Stomach smooth muscle (tissue), 2 donors: ENCODE data around the gene TYW1B.
"Not testable (repeated sequence)": the region's sequence is repeated elsewhere in the genome, so short reads cannot be mapped to it uniquely, and the experiment has no call there.

Source experiments
- H3K27ac ChIP-seq: one replicate; pipeline ENCODE4 v1.7.0; 2013; ENCODE audit warnings: mild to moderate bottlenecking, low read length, inconsistent platforms
- H3K27me3 ChIP-seq, 2 donors: one replicate each; pipeline ENCODE4 v1.7.0; 2013; ENCODE audit warnings: low read length in 2 of 2; ENCODE audit not compliant: insufficient read depth in 2 of 2, control insufficient read depth in 1 of 2
- H3K36me3 ChIP-seq, 2 donors: one replicate each; pipeline ENCODE4 v1.7.0; 2013; ENCODE audit warnings: low read length in 2 of 2; ENCODE audit not compliant: control insufficient read depth in 2 of 2, insufficient read depth in 2 of 2
- H3K4me1 ChIP-seq: one replicate; pipeline ENCODE4 v1.7.0; 2013; ENCODE audit warnings: low read length; ENCODE audit not compliant: control insufficient read depth, insufficient read depth
- H3K4me3 ChIP-seq, 2 donors: one replicate each; pipeline ENCODE4 v1.7.0; 2013; ENCODE audit warnings: low read length in 2 of 2
- H3K9ac ChIP-seq, 2 donors: one replicate each; pipeline ENCODE4 v1.7.0; 2013; ENCODE audit warnings: low read length in 2 of 2, mild to moderate bottlenecking in 1 of 2
- H3K9me3 ChIP-seq, 2 donors: one replicate each; pipeline ENCODE4 v1.7.0; 2013; ENCODE audit warnings: low read length in 2 of 2; ENCODE audit not compliant: control insufficient read depth in 2 of 2
- donor health status: healthy.
- donor health status: Pancreatic carcinoma.

Gene TYW1B

GRCh38 chr7:72753781-72754180 lies 74.2 kb downstream of the TYW1B start:
- peaks cover 0 to under 1% of the 10 kb centered on the region in 2 donors for H3K9me3 ChIP-seq
- H3K27me3 ChIP-seq, result no peaks in the 10 kb centered on the region
- H3K9ac ChIP-seq, result no peak overlapping the region
- no peak overlapping the region for H3K4me3 ChIP-seq
- H3K27ac ChIP-seq, result no peak overlapping the region
- H3K36me3 ChIP-seq, result peaks cover 0 to 2% of the 10 kb centered on the region in 2 donors
- no peaks in the 10 kb centered on the region for H3K4me1 ChIP-seq

- H3K9ac ChIP-seq, H3K36me3 ChIP-seq, H3K27me3 ChIP-seq: not testable (repeated sequence)
These were observed 74.8 kb downstream of the TYW1B start for GRCh38 chr7:72753229-72753628.

GRCh38 chr7:72751978-72752377 lies 76.0 kb downstream of the TYW1B start:
- Histone ChIP-seq H3K27me3 (no peaks in the 10 kb centered on the region), H3K4me1 (no peaks in the 10 kb centered on the region), H3K4me3 (no peak overlapping the region), H3K27ac (no peak overlapping the region), H3K36me3 (no peaks in the 10 kb centered on the region), H3K9me3 (no peaks in the 10 kb centered on the region), H3K9ac (no peak overlapping the region)

More at GRCh38 chr7:72753229-72753628, 74.8 kb downstream of the TYW1B start:
- not testable (repeated sequence) for H3K4me1 ChIP-seq, H3K4me3 ChIP-seq, H3K9me3 ChIP-seq, H3K27ac ChIP-seq

GRCh38 chr7:72751378-72751777 lies 76.6 kb downstream of the TYW1B start:
- H3K4me1 ChIP-seq, result no peaks in the 10 kb centered on the region
- no peak overlapping the region for H3K4me3 ChIP-seq
- no peaks in the 10 kb centered on the region for H3K9me3 ChIP-seq
- H3K27ac ChIP-seq, result no peak overlapping the region
- no peaks in the 10 kb centered on the region for H3K36me3 ChIP-seq
- no peaks in the 10 kb centered on the region for H3K27me3 ChIP-seq
- no peak overlapping the region for H3K9ac ChIP-seq

- H3K9ac ChIP-seq, H3K36me3 ChIP-seq, H3K4me1 ChIP-seq, H3K4me3 ChIP-seq, H3K27ac ChIP-seq, H3K9me3 ChIP-seq, H3K27me3 ChIP-seq: not testable (repeated sequence)
These were observed 79.4 kb downstream of the TYW1B start for GRCh38 chr7:72748649-72749048.

GRCh38 chr7:72744244-72744926 lies 83.6 kb downstream of the TYW1B start:
- H3K27ac ChIP-seq, H3K4me1 ChIP-seq, H3K27me3 ChIP-seq, H3K4me3 ChIP-seq, H3K9ac ChIP-seq, H3K9me3 ChIP-seq, H3K36me3 ChIP-seq: not testable (repeated sequence)

- not testable (repeated sequence) for H3K4me3 ChIP-seq, H3K9me3 ChIP-seq, H3K36me3 ChIP-seq, H3K27me3 ChIP-seq, H3K4me1 ChIP-seq, H3K9ac ChIP-seq, H3K27ac ChIP-seq
These were observed 84.2 kb downstream of the TYW1B start for GRCh38 chr7:72743801-72744200.

GRCh38 chr7:72739716-72740115 lies 88.3 kb downstream of the TYW1B start:
- not testable (repeated sequence) for H3K36me3 ChIP-seq, H3K27me3 ChIP-seq, H3K4me1 ChIP-seq, H3K27ac ChIP-seq, H3K9ac ChIP-seq, H3K4me3 ChIP-seq, H3K9me3 ChIP-seq

- H3K9me3 ChIP-seq, H3K4me1 ChIP-seq: not testable (repeated sequence)
These were observed 92.1 kb downstream of the TYW1B start for GRCh38 chr7:72735855-72736254.

GRCh38 chr7:72730815-72731214 lies 97.2 kb downstream of the TYW1B start:
- not testable (repeated sequence) for H3K27ac ChIP-seq, H3K9ac ChIP-seq, H3K4me1 ChIP-seq, H3K36me3 ChIP-seq, H3K4me3 ChIP-seq, H3K9me3 ChIP-seq, H3K27me3 ChIP-seq

More at GRCh38 chr7:72735855-72736254, 92.1 kb downstream of the TYW1B start:
- not testable (repeated sequence) for H3K36me3 ChIP-seq, H3K4me3 ChIP-seq, H3K27ac ChIP-seq, H3K9ac ChIP-seq, H3K27me3 ChIP-seq

- not testable (repeated sequence) for H3K27ac ChIP-seq, H3K9me3 ChIP-seq, H3K4me3 ChIP-seq, H3K9ac ChIP-seq, H3K36me3 ChIP-seq, H3K4me1 ChIP-seq, H3K27me3 ChIP-seq
These were observed 97.6 kb downstream of the TYW1B start for GRCh38 chr7:72730384-72730783.
